DND-41 (cell line): ENCODE measurements around the gene SETBP1.

Source experiments
- ATAC-seq: fragments of 200-7000 bp; cut with Tn5 transposase; 3 replicates; pipeline ENCODE4 v1.9.1; 2021; ENCODE audit warnings: low read depth; ENCODE audit not compliant: insufficient read depth
- DNase-seq: peaks from one replicate; pipeline ENCODE4 v3.0.0-alpha.2; 2020
- H2AFZ ChIP-seq: 2 replicates; pipeline ENCODE4 v1.6.0; 2012; ENCODE audit warnings: low read depth, low read length
- H3K27ac ChIP-seq: 2 replicates; pipeline ENCODE4 v1.5.1; 2012; ENCODE audit warnings: low read length, inconsistent platforms
- H3K27me3 ChIP-seq: fragments of 200-600 bp; sonication (generic); 2 replicates; pipeline ENCODE4 v1.6.0; 2012; ENCODE audit warnings: low read length, mild to moderate bottlenecking, inconsistent platforms; ENCODE audit not compliant: insufficient read depth, poor library complexity
- H3K36me3 ChIP-seq: 2 replicates; pipeline ENCODE4 v1.5.1; 2012; ENCODE audit warnings: low read length, inconsistent platforms; ENCODE audit not compliant: insufficient read depth
- H3K4me1 ChIP-seq: 2 replicates; pipeline ENCODE4 v1.5.1; 2012; ENCODE audit warnings: mild to moderate bottlenecking, low read length; ENCODE audit not compliant: insufficient read depth
- H3K4me2 ChIP-seq: 2 replicates; pipeline ENCODE4 v1.6.0; 2012; ENCODE audit warnings: mild to moderate bottlenecking, moderate library complexity, low read length, inconsistent platforms; ENCODE audit not compliant: insufficient read depth
- H3K4me3 ChIP-seq, 2 experiments: fragments of 200-600 bp in 1 of 2; shearing (Covaris generic) in 1 of 2; 2 replicates each; pipeline ENCODE4 v1.5.1; 2012 to 2016; ENCODE audit warnings: inconsistent platforms in 2 of 2, low read length in 2 of 2, mild to moderate bottlenecking in 2 of 2, low read depth in 1 of 2, moderate library complexity in 1 of 2
- H3K79me2 ChIP-seq: 2 replicates; pipeline ENCODE4 v1.6.0; 2012; ENCODE audit warnings: low read length, inconsistent platforms; ENCODE audit not compliant: insufficient read depth
- H3K9ac ChIP-seq: 2 replicates; pipeline ENCODE4 v1.6.0; 2012; ENCODE audit warnings: low read depth, mild to moderate bottlenecking, inconsistent platforms, low read length, moderate library complexity
- H3K9me3 ChIP-seq: 2 replicates; pipeline ENCODE4 v1.5.1; 2012; ENCODE audit warnings: low read length, moderate library complexity, mild to moderate bottlenecking, inconsistent platforms; ENCODE audit not compliant: insufficient read depth, severe bottlenecking
- H4K20me1 ChIP-seq: 2 replicates; pipeline ENCODE4 v1.6.0; 2012; ENCODE audit warnings: low read length; ENCODE audit not compliant: insufficient read depth
- CTCF ChIP-seq: IDR thresholded peaks from 2 replicates; pipeline ENCODE4 v1.5.1; 2012; ENCODE audit warnings: borderline replicate concordance, low read length, moderate library complexity, mild to moderate bottlenecking; ENCODE audit not compliant: poor library complexity, severe bottlenecking; ENCODE audit errors: extremely low read depth
- EZH2 ChIP-seq: IDR thresholded peaks from 3 replicates; pipeline ENCODE4 v1.6.1; 2012; ENCODE audit warnings: borderline replicate concordance, low read depth, mild to moderate bottlenecking, moderate library complexity, low read length, inconsistent platforms; ENCODE audit not compliant: severe bottlenecking

Gene SETBP1

GRCh38 chr18:45060102-45060501 lies 379.4 kb downstream of the SETBP1 start:
- H3K4me3 ChIP-seq: no peak overlapping the region
- H3K4me1 ChIP-seq: no peaks in the 10 kb centered on the region
- H4K20me1 ChIP-seq: no peaks in the 10 kb centered on the region
- no peaks in the 10 kb centered on the region for H3K9me3 ChIP-seq
- ATAC-seq: no peak
- H2AFZ ChIP-seq: no peak overlapping the region
- no peak overlapping the region for H3K4me2 ChIP-seq
- no peak overlapping the region for H3K9ac ChIP-seq
- no peaks in the 10 kb centered on the region for H3K27me3 ChIP-seq
- no peak for DNase-seq
- H3K79me2 ChIP-seq: no peaks in the 10 kb centered on the region
- H3K36me3 ChIP-seq: no peaks in the 10 kb centered on the region
- H3K27ac ChIP-seq: no peak overlapping the region
- no peak for TF ChIP-seq EZH2
- no peak for TF ChIP-seq CTCF

- DNase-seq (no peak), ATAC-seq (no peak)
- no peak overlapping the region for H3K4me3 ChIP-seq
- no peak overlapping the region for H3K9ac ChIP-seq
- no peaks in the 10 kb centered on the region for H3K36me3 ChIP-seq
- TF ChIP-seq EZH2: no peak
- TF ChIP-seq CTCF: no peak
- H3K79me2 ChIP-seq: no peaks in the 10 kb centered on the region
- no peaks in the 10 kb centered on the region for H3K27me3 ChIP-seq
- H4K20me1 ChIP-seq: no peaks in the 10 kb centered on the region
- no peaks in the 10 kb centered on the region for H3K9me3 ChIP-seq
- no peaks in the 10 kb centered on the region for H3K4me1 ChIP-seq
- no peak overlapping the region for H2AFZ ChIP-seq
- H3K27ac ChIP-seq: no peak overlapping the region
- H3K4me2 ChIP-seq: no peak overlapping the region
Measured at GRCh38 chr18:45061359-45061758, 380.7 kb downstream of the SETBP1 start.

GRCh38 chr18:45063246-45064038 lies 382.8 kb downstream of the SETBP1 start:
- H3K27me3 ChIP-seq: no peaks in the 10 kb centered on the region
- H3K27ac ChIP-seq: no peak overlapping the region
- no peak for TF ChIP-seq EZH2
- no peak for TF ChIP-seq CTCF
- H3K4me3 ChIP-seq: no peak overlapping the region
- no peaks in the 10 kb centered on the region for H3K9me3 ChIP-seq
- no peak overlapping the region for H3K4me2 ChIP-seq
- no peak overlapping the region for H3K9ac ChIP-seq
- H3K79me2 ChIP-seq: no peaks in the 10 kb centered on the region
- no peak for DNase-seq
- H3K4me1 ChIP-seq: no peaks in the 10 kb centered on the region
- no peaks in the 10 kb centered on the region for H4K20me1 ChIP-seq
- no peak overlapping the region for H2AFZ ChIP-seq
- no peaks in the 10 kb centered on the region for H3K36me3 ChIP-seq
- no peak for ATAC-seq
